ENCODE measurements around the gene EMP3.
A peak's percentile ranks its signal among the peaks of the same experiment; 100 is the strongest.

DNA sequence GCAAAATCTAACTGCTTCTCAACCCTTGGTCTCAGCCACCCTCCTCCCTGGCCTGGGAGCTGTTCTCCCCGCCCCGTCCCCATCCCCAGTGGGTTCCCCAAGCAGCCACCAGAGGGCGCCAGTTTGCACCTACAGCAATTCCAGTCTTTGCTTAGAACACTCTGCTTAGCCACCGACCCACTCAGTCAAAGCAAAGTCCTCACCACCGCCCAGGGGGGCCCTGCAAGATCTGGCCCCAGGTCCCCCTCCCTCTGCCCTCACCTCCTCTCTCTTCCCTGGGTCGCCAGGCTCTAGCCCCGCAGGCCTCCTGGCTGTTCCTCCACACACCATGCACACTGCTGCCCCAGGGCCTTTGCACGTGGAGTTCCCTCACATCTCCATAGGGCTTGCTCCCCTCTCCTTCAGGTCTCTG lies 26.0 kb downstream of the EMP3 start:
- TF ChIP-seq, protein P1, sequence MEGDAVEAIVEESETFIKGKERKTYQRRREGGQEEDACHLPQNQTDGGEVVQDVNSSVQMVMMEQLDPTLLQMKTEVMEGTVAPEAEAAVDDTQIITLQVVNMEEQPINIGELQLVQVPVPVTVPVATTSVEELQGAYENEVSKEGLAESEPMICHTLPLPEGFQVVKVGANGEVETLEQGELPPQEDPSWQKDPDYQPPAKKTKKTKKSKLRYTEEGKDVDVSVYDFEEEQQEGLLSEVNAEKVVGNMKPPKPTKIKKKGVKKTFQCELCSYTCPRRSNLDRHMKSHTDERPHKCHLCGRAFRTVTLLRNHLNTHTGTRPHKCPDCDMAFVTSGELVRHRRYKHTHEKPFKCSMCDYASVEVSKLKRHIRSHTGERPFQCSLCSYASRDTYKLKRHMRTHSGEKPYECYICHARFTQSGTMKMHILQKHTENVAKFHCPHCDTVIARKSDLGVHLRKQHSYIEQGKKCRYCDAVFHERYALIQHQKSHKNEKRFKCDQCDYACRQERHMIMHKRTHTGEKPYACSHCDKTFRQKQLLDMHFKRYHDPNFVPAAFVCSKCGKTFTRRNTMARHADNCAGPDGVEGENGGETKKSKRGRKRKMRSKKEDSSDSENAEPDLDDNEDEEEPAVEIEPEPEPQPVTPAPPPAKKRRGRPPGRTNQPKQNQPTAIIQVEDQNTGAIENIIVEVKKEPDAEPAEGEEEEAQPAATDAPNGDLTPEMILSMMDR (IDR thresholded peaks at IDR 0.05), result peak; percentile 57 to 78 (median 70)
- no peak for TF ChIP-seq POLR2A (IDR thresholded peaks at IDR 0.05)

All from adrenal gland (tissue), 5 donors.